ENCODE data around the gene ZDHHC19. TPM values are rescaled to one million over a fixed set of nuclear protein-coding genes. Genes with fewer than 3 reads are reported as not detected.

ZDHHC19 gene
- total RNA-seq, 3 donors from 2014 or later: not detected

- Histone ChIP-seq H3K4me3 (no peak overlapping the region), H3K27ac (no peak overlapping the region), H3K27me3 (no peaks in the 10 kb centered on the region), H3K9me3 (no peaks in the 10 kb centered on the region), H3K4me1 (no peaks in the 10 kb centered on the region), H3K36me3 (no peaks in the 10 kb centered on the region)
- intact Hi-C loops (cut with DNase I; ENCODE audit: low total_unique reads): no loop called here
- DNase-seq (ENCODE audit: low spot score in 2 of 2): no peak
- TF ChIP-seq POLR2AphosphoS5 (IDR thresholded peaks at IDR 0.05) (no peak), POLR2A (IDR thresholded peaks at IDR 0.05) (no peak), CTCF (IDR thresholded peaks at IDR 0.05) (no peak)
Observed at GRCh38 chr3:196149375-196149774, 61.8 kb downstream of the ZDHHC19 start.

Other genes with a start within 250 kb of the ZDHHC19 start
- 100 to 1,000 TPM in 1 of 3 donors, 10 to 100 TPM in 2; 57.6 to 116 (median 80.3) TPM for gene TFRC, start 129.3 kb downstream of the ZDHHC19 start, total RNA-seq
- gene SLC51A, start 5.1 kb upstream of the ZDHHC19 start, total RNA-seq: not detected
- 10 to 100 TPM; 55.9 to 92.0 (median 56.4) TPM for gene PCYT1A, start 76.3 kb upstream of the ZDHHC19 start, total RNA-seq
- 10 to 100 TPM in 2 of 3 donors, 1 to 10 TPM in 1; 8.5 to 14.9 (median 14.1) TPM for gene DYNLT2B, start 106.8 kb upstream of the ZDHHC19 start, total RNA-seq
- 1 to 10 TPM in 2 of 3 donors, not detected in 1; 1.4 to 2.8 TPM for gene TM4SF19, start 127.0 kb upstream of the ZDHHC19 start, total RNA-seq
- 10 to 100 TPM; 21.4 to 25.8 (median 21.6) TPM for gene UBXN7, start 221.0 kb upstream of the ZDHHC19 start, total RNA-seq